Measurements from ENCODE around the gene FOXI1.
A peak's percentile ranks its signal among the peaks of the same experiment; 100 is the strongest.

Gene FOXI1

DNA sequence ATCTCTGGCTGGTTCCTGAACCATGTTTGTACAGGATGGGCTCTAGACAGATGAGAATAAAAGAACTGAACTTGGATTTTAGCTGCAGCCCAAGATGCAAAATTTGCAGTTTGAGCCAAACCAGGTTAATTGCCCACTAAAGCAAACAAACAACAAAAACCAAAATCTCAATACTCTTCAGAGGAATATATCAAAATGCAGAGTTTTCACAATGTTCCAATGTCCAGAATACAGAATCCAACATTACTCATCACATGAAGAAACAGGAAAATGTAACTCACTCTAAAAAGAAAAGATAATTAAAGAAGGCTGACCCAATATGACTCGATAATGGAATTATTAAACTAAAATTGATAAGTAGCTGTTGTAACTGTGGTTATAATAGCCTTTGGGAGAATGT, 20.4 kb downstream of the FOXI1 start:
- TF ChIP-seq, protein P1, sequence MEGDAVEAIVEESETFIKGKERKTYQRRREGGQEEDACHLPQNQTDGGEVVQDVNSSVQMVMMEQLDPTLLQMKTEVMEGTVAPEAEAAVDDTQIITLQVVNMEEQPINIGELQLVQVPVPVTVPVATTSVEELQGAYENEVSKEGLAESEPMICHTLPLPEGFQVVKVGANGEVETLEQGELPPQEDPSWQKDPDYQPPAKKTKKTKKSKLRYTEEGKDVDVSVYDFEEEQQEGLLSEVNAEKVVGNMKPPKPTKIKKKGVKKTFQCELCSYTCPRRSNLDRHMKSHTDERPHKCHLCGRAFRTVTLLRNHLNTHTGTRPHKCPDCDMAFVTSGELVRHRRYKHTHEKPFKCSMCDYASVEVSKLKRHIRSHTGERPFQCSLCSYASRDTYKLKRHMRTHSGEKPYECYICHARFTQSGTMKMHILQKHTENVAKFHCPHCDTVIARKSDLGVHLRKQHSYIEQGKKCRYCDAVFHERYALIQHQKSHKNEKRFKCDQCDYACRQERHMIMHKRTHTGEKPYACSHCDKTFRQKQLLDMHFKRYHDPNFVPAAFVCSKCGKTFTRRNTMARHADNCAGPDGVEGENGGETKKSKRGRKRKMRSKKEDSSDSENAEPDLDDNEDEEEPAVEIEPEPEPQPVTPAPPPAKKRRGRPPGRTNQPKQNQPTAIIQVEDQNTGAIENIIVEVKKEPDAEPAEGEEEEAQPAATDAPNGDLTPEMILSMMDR (IDR thresholded peaks at IDR 0.05; ENCODE audit: low read depth, low read length), result no peak
- no peak for DNase-seq (ENCODE audit: extremely low read depth, low read depth)

GRCh38 chr5:170126626-170127025, 20.9 kb downstream of the FOXI1 start:
- no peak for DNase-seq (ENCODE audit: extremely low read depth, low read depth)
- TF ChIP-seq, protein P1 (IDR thresholded peaks at IDR 0.05; ENCODE audit: low read depth, low read length), result no peak

DNA sequence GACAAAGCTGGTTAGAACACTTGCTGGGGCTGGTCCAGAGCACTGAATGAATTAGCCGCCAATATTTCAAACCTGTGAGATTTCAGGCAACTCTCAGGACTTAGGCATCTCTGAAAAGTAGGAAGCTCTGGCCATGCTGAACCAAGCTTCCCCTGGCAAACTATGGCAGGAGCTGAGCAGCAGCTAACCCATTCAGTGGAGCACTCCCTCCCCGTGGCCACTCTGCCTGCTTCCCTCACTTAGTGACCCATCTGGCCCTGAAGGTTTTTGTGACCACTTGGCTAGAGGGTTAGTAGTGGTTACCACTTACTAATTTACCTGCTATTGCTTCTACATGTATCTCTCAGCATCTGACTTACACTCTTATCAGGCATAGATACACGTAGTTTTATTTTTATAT, 25.5 kb downstream of the FOXI1 start:
- TF ChIP-seq, protein P1 (IDR thresholded peaks at IDR 0.05; ENCODE audit: low read depth, low read length), result no peak
- no peak for DNase-seq (ENCODE audit: extremely low read depth, low read depth)

GRCh38 chr5:170132269-170132975, 26.7 kb downstream of the FOXI1 start:
- peak; percentile 64 for DNase-seq (ENCODE audit: extremely low read depth, low read depth)
- TF ChIP-seq, protein P1 (IDR thresholded peaks at IDR 0.05; ENCODE audit: low read depth, low read length), result no peak

GRCh38 chr5:170132976-170133448, 27.3 kb downstream of the FOXI1 start:
- DNase-seq (ENCODE audit: extremely low read depth, low read depth), result no peak
- TF ChIP-seq, protein P1 (IDR thresholded peaks at IDR 0.05; ENCODE audit: low read depth, low read length), result no peak

- no peak for DNase-seq (ENCODE audit: extremely low read depth, low read depth)
- TF ChIP-seq, protein P1 (IDR thresholded peaks at IDR 0.05; ENCODE audit: low read depth, low read length), result no peak
Measured at GRCh38 chr5:170135796-170136490, 30.2 kb downstream of the FOXI1 start.

GRCh38 chr5:170136506-170136905, 30.8 kb downstream of the FOXI1 start:
- TF ChIP-seq, protein P1 (IDR thresholded peaks at IDR 0.05; ENCODE audit: low read depth, low read length), result no peak
- DNase-seq (ENCODE audit: extremely low read depth, low read depth), result no peak

Data from AG09319 (cell line).